GM18873 (cell line): Measurements from ENCODE around the gene KCNH4.

Source experiments
- ATAC-seq: cut with Tn5 transposase; IDR thresholded peaks from one replicate; pipeline ENCODE4 v1.9.1; 2021; ENCODE audit warnings: mild to moderate bottlenecking, moderate library complexity, moderate number of reproducible peaks; ENCODE audit not compliant: unreplicated experiment, low FRiP score

Gene KCNH4

DNA sequence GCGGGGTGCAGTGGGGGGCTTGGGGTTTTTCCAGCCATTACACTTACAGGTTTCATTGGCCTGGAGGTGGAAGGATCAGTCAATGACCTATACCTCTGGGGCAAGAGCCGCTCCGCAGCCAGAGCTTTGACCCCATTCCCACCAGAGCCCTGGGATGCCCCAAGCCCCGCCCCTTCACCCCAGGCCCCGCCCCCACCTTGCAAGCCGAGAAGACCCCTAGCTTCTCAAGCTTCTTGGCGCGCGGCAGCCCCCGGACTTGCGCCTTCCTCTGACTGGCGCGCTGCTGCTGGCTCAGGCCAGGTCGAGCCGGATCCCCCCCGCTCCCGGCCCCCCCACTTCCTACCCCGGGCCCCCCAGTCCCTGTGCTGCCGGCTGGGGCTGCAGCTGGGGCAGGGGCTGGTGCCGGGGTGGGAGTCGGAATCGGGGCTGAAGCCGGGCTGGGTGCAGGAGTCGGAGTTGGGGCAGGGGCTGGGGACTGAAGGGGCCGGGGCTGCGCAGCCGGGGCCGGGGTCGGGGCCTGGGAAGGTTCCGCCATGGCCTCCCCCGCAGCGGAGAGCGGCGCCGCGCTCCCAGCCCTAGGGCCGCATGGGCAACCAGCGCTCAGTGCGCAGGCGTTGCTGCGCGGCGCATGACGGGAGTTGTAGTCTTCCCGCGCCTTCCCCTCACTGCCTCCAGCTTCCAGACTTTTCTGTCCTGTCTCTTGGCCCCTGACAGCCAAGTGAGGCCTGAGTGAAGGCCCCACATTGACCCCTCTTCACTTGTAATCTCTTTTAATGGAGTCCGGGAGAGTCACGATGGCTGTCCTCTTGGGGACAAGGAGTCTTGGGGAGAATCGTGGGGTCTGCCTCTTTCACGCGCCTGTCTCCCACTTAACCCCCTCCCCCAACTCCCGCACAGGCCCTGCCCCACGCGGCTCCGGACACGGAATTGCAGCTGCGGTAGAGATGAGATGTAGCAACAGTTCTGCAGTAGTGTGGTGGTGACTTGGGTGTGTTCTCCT lies 59.9 kb downstream of the KCNH4 start, which contains the start of gene KAT2A:
Gene KAT2A, minus strand, starts transcription at position 598 of the 1,000 bp plus-strand sequence. Its CDS starts 63 bp downstream, at position 535.
- ATAC-seq = no peak

DNA sequence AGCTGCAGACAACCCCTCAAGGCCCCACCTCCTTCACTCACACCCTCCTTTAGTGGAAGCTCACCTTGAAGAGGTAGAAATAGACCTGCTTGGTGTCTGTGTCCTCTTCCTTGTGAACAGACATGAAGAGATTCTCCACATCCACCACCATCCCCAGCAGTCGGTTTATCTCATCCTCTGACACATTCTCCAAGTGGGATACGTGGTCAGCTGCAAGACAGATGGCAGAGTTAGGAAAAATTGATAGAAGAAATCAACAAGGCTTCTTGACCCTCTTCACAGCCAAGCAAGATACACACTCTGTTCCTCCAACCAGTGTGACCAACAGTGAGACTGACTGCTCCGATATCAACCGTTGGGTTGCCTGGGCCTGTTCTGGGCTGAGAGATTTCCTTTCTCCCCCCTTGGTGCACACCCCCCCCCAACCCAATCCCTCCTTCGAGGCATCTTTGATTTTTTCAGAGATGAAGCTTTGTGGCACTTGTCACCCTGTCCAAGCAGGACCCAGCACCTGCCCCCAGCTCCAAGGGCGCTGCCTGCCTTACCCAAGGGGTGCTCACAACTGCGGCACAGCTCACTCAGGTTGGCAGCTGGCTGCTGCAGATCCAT lies 60.7 kb downstream of the KCNH4 start:
- ATAC-seq = no peak

DNA sequence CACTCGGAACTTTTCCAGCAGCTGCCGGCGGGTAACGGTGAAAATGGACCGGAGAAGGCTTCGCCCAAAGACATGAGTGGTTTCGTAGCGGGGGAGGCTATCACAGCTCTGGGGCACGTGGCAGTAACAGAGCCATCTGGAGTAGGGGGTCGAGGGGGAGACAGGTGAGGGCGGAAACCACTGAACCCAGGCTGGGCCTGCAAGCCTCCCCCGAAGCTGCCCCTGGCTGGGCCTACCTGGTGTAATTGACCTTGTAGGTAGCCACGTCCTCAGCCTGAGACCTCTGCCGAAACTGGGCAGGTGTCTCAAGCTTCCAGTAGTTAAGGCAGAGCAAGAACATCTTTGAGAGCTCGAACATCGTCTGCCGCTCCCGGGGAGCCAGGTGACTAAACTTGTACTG lies 61.6 kb downstream of the KCNH4 start:
- ATAC-seq = no peak

DNA sequence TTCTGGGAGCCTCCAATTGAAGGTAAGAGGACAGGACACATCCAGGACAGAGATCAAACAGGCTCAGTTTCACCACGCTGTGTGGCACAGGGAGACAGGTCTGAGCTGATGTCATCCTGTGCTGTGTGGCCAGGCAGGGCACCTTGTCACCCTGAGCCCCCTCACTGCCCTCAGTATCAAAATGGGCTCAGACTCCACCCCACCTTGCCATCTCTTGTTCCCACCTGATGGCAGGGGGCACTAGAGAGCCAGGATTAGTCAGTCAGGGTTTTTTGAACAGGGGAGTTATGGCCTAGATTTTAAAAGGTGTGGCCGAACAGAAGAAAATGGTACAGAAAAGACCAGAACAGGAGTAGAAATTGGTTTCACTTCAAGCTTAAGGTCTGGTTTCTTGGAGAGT lies 62.4 kb downstream of the KCNH4 start:
- ATAC-seq = no peak

DNA sequence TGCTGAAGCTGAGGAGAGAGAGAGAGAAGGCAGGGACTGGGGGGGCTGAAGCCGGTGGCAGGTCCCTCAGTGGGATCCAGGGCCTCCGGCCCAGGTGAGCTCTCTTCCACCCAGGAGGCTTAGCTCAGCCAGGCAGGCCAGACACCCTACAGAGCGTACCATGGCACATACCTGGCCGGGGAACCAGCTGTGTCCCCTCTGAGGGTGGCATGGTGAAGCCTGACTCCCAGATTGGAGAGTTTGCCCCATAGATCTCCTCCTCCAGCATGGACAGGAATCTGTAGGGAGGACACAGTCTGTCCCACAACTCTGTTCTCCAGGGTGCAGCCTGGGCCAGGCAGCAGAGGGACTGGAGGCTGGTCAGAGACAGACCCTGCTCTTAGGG lies 62.8 kb downstream of the KCNH4 start:
- no peak for ATAC-seq

DNA sequence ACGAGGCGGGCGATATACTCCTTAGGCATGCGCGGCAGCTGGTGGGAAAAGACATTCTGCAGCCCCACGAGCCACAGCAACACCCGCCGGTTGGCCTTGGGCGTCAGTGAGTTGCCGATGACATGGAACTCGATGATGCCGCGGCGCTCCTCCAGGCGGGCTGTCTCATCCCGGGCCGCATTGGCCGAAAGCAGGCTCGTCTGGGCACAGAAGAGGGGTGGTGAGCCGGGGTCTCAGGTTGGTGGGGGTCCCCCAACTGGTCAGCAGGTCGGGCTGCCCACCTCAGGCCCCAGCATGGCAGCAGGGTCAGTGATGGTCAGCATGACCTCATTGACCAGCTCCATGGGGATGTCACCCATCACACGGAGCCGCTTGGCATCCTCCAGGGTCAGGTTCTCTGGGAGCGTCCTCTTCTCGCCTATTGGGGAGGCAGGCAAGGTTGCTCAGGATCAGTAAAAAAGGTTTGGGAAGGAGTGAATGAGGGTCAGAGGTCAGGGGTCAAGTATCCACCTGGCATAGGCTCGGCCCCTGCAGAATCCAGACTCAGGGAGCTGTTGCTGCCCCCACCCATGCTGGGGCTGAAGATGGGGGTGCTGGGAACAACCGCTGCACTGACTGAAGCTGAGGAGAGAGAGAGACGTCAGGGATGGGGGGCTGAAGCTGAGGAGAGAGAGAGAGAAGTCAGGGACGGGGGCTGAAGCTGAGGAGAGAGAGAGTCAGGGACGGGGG lies 63.4 kb downstream of the KCNH4 start:
- no peak for ATAC-seq

DNA sequence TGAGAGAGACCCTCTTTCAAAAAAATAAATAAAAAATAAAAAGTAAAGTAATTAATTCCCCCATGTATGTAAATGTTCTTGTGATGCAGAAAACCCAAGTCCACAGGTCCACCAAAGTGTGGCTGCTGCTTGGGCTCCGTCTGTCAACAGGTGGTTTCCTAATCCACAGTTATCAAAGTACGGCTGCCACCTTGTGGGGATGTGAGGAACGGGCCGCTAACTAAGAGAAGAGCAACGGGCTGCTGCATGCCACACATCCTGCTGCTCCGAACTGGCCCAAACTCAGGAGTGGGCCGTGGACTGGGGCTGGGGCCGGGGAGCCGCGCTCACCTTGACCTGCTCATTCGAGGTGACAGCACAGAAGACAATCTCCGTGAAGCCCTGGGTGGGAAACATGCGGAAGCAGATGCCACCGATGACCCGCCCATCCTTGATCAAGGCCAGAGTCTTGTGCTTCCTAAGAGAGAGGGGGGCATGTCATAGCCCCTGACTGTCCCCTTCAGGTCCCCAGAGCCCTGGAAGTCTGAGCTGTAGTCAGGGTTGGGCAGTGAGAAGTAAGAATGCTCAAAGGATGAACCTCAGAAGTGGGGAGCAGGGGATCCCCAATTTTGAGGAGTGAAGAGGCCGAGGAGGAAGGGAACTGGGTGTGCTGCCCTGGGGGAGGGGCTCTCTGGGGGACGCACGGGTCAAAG lies 64.1 kb downstream of the KCNH4 start:
- no peak for ATAC-seq

DNA sequence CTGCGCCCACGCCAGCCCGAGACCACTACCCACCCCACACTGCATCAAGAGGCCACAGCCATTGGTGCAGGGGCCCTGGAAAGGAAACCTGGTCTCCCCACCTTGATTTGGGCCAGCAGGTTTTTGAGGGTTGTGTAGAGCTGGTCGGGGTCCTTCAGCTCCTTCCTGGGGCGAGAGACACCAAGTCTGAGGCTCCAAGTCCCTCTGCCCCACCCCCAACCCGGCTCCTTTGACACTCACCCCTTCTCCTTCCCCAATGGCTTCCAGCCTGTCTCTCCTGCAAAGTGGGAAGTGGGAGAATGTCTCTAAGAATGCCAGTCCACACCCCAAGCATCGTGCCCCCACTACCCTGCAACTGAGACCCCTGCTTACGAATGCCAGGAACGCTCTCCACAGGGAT lies 66.8 kb downstream of the KCNH4 start:
- ATAC-seq = no peak

DNA sequence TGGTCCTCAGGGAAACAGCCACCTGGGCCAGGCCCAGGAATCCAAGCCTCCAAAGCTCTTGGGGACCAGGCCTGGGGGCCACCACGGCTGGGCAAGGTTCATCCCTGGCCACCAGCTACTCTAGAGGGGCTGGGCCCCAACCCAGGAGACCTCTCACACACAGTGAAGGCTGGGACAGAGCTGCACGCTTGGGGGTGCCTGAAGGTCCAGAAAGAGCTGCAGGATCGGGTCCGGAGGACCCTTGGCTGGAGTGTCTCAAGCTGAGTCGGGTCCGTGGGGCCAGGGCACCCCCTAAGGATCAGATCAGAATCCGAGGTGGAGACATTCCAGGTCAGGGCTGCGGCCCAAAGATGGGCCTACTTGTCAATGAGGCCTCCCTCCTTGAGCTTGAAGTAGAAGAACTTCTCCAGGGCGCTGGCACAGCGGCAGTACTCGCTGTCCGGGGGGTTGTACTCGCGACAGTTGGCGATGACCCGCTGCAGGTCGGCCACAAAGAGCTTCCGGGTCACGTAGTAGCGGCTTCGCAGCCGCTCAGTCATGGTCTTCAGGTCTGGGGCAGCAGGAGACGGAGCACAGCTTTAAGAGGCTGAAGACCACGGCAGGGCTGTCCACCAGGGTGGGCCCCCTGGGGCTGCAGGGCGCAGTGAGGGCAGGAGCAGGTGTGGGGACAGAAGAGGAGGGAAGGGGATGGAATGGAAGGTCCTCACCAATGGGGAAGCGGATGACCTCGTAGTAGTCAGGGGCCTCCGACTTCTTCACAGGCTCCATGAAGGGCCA lies 67.5 kb downstream of the KCNH4 start:
- ATAC-seq = no peak

DNA sequence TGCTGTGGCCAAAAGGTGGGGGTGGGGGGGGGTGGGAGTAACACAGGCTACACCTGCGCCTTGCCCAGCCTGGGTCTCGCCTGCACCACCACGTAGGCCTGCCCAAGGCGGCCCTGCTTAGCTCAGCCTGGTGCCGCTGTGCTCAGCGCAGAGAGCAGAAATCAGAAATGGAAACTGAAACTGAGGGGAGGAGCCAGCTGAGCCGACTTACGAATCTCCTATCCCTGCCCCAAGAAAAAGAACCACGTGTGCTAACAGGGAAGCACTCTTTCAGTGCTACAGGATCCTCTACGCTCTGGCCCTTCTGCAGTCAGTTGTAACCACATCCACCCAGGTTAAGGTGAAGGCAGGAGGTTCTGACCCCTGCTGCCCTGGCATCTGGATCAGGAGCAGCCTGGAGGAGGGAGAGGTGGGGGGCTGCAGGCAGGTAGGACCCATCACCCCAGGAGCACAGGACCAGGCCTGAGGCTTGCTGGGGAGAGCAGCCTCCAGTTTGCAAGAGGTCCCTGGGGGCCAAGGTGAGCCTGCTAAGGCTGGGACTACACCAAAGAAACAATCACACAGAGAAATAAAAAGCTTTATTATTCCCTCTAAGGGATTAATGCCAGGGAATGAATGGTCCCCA lies 68.3 kb downstream of the KCNH4 start, which contains the start of gene DHX58:
Gene DHX58, minus strand, starts transcription at position 163 of the 625 bp plus-strand sequence. CDS start 822 bp downstream, outside the sequence.
- no peak for ATAC-seq

DNA sequence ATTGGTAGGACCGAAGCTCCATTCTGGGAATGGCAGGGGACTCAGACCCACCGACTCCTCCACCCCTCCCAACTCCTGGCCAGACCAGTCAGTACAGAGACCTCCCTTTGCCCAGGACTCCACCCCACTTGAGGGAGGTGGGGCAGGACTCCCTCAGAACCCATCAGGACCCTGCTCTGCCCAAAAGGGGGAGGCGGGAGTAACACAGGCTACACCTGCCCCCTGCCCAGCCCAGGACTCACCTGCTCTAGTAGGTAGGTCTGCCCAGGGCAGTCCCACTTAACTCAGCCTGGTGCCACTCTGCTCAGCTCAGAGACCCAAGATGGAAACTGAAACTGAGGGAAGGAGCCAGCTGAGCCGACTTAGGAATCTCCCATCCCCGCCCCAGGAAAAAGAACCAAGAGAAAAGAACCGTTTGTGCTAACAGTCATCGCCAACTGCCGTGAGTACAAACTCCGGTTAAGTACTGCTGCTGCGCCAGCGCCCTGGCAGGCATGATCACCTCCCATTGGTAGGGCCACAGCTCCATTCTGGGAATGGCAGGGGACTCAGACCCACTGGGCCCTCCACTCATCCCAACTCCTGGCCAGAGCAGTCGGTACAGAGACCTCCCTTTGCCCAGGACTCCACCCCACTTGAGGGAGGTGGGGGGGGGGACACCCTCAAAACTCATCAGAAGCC lies 68.9 kb downstream of the KCNH4 start:
- ATAC-seq = no peak

DNA sequence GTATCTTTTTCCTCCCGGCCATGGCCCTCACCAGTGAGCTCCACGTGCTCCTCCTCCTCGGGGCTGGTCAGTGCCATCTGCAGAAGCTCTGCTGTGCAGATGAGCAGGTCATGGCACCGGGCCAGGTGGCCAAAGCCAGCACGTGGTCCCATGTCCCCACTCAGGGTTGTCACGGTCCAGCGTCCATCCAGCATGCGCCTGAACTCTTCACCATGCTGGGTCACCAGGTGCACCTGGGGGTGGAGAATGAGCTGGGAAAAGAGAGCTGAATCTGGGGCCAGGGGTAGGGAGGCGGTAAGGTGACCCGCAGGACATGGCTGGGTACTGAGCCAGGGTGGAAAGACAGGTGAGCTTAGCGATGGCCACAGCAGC lies 69.7 kb downstream of the KCNH4 start:
- ATAC-seq = no peak

DNA sequence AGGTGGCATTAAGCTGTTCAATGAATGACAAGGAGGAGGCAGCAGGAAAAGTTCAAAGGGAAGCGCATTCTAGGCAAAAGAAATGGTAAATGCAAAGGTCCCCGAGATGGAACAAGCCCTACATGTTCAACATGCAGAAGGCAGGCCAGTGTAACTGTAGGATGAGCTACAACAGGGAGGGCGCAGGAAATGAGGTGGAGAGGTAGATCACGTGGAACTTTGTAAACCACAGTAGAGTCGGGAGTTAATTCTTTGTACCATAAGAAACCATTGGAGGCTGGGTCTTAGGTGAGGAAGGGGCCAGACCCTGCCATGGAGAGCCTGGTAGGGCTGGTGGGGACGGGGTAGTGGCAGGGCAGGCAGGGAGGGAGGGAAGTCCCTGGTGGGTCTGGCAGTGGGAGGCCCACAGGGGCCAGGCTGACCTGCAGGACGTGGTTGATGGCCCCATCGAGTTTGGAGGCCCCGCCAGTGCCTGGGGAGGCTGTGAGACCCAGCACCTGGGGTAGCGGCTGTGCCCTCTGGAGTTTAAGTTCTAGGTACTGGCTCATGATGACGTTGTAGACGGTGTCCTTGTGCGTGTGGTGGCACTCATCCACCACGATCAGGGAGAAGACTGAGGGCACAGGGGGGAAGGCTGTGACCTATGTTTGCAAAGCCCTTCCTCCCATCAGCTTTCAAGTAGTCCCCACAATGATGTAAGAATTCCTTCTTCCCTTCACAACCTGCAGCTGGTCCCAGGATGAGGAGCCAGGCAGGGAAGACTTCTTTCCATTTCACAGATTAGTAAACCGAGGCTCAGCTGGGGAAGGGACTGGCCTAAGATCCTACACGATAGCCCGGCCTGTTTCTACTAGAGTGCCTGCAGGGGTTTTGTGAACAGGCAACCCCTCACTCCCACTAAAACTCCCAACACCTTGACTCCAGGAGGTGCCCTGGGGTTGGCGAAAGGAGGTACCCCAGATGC lies 70.4 kb downstream of the KCNH4 start:
- ATAC-seq = no peak

DNA sequence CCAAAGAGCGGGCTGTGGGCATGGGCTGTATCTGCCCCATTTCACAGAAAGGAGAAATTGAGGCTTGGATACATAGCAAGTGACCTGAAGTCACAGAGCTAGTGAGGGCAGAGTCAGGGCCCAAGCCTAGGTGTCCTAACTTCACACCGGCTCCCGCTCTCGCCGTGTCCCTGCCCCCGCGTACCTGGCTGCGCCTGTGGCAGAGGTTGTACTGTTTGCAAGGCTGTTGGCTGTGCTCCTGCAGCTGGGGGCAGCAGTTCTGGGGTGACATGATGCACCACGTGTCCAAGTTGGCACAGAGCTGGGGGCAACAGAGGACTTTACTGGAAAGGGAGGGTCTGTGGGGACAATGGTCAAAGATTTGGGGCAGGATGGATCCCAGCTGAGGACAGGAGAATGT lies 71.9 kb downstream of the KCNH4 start:
- ATAC-seq = no peak

DNA sequence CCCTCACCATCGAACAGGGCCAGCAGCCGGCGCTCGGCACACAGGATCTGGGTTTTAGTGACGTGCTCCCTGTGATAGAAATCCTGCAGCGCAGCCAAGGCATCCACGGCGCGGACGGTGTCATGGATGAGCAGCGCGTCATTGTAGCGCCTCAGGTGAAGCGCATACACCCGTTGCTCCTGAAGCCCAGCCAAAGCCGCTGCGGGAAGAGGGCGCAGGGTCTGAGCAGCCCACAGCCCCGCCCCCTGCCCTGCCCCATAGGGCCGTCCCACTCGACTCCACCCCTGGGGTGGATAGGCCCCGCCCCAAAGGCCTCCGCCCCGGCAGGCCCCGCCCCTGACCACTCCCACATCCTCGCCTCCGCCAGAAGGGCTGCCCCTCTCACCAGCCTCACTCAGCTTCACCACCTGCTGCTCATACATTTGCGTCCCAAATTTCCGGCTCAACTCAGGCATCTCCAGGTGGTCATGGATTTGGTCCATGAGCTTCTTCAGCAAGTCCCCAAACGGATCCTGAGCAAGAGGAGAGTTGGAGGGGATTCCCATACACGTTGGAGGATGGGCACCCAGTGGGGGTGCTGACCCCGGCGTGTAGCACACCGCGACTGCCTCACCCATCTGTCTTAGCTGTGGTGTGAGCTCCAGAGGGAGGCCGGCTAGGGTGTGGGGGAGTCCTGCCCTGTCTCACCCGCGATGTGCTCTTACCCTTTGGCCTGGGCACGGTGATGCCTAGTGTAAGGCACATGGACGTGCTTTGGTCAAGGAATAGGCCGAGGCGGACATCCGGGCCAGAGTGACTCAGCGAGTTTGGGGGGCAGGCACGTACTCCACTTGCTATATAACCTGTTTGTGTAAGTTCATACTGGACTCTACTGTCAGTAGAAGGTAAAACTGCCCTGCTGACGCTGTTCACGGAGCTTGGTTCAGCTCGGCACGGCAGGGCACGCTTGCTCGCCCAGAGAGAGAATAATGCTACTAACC lies 73.1 kb downstream of the KCNH4 start:
- peak; percentile 41 for ATAC-seq

DNA sequence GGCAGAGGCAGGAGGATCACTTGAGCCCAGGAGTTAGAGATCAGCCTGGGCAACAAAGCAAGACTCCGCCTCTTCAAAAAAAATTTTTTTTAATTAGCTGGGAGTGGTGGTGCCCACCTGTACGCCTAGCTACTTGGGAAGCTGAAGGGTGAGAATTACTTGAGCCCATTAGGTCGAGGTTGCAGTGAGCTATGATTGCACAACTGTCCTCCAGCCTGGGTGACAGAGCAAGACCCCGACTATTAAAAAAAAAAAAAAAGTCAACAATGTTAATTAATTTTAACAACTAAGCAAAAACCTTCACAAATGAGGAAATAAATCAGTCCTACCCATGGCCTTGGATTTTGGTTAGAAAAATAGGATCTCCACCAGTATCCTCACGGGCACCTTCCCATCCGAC lies 73.8 kb downstream of the KCNH4 start:
- ATAC-seq = no peak
